GM19043 (cell line): Measurements from ENCODE around the gene GALNT9.
"Not testable (repeated sequence)": the region's sequence is repeated elsewhere in the genome, so short reads cannot be mapped to it uniquely, and the experiment has no call there.

Source experiments
- ATAC-seq: cut with Tn5 transposase; IDR thresholded peaks from one replicate; pipeline ENCODE4 v1.9.1; 2021; ENCODE audit warnings: low read depth; ENCODE audit not compliant: unreplicated experiment

Gene GALNT9

DNA sequence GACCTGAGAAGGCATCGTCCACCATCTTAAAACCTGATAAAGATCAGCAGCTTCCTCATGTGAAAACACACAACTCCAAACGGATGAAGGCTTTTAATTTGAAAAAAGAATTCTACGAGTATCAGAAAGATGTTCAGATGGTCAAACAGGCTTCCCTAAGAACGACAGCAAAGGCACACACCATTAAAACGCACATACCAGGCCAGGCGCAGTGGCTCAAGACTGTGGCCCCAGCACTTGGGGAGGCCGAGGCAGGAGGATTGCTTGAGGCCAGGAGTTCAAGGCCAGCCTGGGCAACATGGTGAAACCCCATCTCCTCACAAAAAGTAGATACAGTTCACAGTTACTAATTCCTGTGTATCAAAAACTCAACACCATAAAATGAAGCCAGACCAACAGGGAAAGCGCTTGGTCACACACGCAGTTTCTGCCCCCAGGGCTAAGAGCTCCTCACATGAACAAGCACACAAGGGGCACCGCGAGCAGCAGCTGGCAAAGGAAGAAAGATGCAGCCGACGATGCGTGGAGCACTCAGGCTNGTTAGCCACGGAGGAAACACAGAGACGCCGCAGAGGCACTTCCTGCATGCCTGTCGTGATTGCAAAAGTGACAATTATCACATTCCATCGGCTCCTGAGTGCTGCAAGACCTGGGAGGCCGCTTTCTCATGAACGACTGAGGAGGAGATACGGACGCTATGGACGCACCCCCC lies 107.1 kb downstream of the GALNT9 start:
- ATAC-seq: no peak

DNA sequence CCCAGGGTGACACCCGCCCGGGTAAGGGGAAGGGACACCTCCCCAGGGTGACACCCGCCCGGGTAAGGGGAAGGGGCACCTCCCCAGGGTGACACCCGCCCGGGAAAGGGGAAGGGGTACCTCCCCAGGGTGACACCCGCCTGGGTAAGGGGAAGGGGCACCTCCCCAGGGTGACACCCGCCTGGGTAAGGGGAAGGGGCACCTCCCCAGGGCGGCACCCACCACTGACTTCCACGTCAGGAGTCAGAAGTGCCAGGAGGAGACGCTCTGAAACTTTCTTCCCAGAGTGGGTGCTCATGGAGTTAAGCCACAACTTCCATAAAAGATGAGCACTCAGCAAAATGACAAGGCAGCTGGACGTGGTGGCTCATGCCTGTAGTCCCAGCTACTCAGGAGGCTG lies 109.6 kb downstream of the GALNT9 start:
- ATAC-seq: not testable (repeated sequence)

DNA sequence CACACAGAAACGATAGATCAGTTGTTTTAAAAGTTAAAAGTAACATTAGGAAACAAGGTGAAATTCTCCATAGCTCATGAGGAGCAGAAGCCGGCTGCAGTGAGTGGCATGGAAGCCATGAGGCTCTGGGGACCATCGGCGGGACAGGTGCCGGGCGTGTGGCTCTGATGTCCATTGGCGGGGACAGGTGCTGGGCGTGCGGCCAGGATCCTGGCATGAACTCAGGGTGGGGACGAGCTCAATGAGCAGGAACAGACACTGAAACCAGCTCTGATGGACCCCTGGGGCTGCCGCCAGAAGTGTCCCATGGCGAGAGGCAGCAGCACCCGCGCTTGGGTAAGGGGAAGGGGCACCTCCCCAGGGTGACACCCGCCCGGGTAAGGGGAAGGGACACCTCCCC lies 110.1 kb downstream of the GALNT9 start:
- no peak for ATAC-seq

DNA sequence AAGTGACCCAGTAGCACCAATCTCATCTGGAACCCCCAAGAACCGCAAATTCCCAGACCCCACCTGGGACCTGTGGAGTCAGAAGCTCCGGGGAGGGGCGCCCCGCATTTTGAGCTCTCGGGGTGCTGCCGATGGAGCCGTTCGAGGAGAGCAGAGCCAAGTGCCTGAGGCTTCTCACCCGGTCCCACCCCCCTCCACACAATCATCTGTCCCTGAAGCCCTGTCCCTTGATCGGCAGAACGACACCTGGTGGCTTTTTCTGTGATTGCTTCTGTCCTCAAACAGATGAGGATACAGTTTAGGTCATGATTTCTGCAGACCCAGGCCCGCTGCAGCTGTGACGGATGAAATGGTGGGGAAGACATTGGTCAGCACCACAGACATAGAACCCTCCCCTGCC lies 110.5 kb downstream of the GALNT9 start:
- no peak for ATAC-seq

DNA sequence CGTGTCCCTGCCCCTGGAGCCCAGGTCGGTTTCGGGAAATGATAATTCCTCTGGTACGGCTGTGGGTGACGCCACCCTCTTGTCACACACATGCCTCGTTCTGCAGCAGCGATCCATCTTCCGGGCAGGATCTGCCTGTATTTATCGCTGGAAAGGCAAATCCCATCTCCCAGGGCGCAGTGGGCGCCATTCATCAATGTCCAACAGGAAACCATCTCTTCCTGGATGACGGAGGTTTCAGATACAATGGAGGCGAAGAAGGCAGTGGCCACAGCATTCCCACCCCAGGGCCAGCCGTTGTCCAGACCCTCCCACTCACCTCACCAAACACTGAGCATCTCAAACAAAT lies 110.9 kb downstream of the GALNT9 start:
- no peak for ATAC-seq

DNA sequence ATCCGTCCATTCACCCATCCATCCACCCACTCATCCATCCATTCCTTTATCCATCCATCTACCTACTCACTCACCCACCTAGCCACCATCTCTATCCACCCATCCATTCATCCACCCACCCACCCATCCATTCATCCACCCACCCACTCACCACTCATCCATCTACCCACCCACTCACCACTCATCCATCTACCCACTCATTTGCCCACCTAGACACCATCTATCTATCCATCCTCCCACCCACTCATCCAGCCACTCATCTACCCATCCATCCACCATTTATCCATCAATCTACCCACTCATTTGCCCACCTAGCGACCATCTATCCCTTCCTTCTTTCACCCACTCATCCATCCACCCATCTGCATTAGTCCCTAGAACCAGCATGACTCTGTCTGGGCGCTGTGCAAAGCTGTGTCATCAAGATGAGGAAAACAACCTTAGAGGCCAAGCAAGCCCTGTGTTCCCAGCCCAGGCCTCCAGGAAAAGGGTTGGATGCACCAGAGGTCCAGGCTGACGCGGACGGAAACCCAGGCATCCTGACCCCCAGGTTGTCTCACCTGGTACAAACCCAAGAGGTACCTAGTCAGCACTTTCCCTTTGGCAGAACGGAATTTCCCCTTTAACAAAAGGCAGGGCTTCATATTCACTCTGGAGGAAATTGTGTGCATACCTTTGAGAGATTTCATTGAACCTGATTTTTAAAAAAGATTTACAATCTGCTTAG lies 111.4 kb downstream of the GALNT9 start:
- no peak for ATAC-seq

DNA sequence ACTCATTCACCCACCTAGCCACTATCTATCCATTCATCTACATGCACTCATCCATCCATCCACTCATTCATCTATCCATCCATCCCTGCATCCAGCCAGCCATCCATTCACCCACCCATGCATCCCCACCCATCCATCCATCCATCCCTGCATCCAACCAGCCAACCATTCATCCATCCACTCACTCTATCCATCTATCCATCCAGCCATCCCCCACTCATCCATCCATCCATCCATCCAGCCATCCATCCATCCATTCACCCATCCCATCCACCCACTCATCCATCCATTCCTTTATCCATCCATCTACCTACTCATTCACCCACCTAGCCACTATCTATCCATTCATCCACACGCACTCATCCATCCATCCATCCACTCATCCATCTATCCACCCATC lies 112.0 kb downstream of the GALNT9 start:
- ATAC-seq: no peak

DNA sequence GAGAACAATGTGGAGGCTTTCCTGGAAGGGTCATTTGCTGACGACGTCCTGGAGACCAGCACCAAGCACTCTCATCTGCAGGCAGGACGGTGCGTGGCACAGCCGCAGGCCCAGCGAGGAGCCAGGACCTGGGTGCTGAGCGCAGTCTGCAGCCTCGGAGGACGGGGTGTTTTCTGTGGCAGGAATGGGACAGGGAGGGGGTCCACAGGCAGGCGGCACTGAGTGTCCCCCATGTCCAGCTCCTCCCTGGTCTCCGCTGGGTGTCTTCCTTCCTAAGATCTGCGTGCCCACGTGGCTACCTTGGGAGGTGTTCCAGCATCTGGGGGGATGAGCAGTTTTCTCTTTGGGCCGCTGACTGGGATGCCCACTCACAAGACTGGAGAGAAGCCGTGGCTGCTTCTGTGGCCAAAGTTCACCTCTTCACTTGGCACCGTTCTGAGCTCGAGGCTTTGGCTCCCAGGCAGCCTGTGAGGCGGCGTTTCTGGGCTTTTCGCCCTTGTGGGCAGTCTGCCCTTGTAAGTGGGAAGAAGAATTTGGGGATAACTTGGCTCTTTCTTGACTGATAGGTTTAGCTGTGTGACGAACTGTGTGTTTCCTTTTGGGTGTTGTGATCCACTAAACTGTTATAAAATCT lies 112.9 kb downstream of the GALNT9 start:
- ATAC-seq: no peak

DNA sequence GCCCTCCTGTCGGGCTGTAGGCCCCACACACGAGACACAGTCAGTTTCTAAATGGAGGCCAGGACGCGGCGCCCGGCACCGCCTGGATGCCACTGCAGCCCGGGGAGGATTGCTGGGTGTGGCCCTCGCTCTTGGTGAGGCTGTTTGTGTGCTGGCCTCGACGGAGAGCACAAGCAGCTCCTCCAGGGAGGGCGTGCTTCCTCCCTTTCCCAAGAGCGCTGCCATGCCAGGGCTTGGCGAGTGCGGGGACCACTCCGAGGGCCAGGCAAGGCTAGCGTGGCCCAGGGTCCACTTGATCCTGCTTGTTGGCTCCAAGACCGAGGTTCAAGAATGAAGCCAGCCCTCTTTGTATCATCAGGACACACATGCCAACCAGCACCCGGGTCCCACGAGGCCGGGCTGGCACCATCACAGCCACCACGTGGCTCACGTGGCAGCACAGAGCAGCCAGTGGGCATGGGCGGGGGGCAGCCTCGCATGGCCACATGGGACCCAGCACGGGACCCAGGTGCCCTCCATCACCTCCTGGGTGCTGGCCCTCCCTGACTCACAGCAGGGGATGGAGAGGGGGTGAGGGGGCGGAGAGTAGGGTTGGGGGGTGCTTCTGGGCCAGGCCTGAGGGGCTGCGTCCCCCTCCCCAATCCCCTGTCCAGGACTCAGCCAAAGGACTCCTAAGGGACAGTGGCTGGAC lies 113.9 kb downstream of the GALNT9 start:
- no peak for ATAC-seq

DNA sequence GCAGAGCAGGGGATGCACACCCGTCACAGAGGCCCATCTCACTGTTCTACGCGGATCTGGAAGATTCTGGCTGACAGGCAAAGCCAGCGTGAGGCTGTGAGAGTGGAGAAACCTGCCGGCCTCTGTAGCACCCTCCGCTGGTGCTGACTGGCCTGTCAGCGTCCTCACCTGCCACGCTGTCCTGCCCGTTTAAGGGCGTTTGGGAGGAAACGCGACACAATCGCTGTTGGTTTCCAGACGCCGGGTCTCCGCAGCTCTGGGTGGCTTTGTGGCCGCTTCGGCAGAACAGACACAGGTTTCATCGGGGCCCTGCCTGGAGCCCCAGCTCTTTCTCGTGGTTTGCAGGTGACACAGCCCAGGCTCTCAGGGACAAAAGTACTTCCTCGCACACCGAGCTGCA lies 114.5 kb downstream of the GALNT9 start:
- no peak for ATAC-seq

DNA sequence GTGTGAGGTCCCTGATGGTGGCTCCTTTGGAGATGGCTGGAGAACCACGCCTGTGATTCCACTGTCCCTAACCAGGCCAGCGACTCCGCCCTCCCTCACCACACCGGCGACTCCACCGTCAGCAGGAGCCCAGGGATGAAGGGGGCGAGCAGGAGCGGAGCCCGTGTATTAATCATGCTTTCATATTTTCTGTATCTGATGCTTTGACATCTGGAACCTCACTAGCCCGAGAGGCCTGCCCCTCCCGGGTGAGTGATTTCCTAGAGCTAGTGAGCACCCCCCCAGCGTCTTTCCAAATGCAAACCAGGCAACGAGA lies 115.3 kb downstream of the GALNT9 start:
- no peak for ATAC-seq

DNA sequence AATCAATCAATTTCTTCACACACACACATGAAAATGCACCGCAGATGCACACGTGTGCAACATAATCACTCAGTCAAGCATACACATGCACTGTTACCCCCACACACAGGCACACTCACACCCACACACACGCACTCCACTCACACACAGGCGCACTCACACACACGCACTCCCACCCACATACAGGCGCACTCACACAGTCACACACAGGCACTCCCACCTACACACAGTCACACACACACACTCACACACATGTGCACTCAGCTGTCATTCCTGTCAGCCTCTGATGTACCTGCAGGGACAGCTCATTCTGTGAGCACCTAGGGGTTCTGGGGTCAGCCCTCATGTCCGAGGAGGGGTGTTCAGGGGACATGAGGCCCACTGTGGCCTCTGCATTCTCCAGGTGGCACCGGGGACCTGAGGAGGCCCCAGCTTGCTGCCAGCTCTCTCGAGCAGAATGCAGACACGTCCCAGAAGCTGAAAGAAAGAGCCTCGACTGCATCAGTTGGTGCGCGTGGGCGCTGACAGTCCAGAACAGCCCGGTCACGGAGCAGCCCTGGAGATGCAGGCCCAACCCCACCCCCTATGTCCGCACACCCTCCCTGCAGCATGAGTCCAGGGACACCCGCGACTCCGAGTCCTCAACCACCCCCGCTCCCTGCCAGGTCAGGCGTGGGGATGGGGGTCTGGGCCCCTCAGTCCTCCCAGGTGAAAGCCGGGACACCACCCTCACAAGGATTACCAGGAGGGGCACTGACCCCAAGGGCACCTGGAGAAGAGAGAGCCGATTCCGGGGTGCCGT lies 115.8 kb downstream of the GALNT9 start:
- no peak for ATAC-seq

DNA sequence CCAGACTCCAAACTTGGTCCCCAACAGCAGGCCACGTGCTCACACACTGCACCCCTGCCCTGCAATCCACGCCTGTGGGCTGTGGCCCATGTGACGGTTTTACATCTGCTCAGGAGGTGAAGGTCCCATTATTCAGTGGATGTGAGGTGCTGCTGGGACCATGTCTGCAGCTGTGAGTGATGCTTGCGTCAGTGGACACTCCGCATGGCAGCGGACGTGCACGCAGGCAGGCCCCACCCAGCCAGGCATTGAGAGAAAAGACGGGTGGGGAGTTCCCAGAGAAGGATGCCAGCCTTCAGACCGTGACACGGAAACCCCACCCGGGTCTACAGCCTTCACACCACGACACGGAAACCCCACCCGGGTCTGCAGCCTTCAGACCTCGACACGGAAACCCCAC lies 117.6 kb downstream of the GALNT9 start:
- no peak for ATAC-seq

DNA sequence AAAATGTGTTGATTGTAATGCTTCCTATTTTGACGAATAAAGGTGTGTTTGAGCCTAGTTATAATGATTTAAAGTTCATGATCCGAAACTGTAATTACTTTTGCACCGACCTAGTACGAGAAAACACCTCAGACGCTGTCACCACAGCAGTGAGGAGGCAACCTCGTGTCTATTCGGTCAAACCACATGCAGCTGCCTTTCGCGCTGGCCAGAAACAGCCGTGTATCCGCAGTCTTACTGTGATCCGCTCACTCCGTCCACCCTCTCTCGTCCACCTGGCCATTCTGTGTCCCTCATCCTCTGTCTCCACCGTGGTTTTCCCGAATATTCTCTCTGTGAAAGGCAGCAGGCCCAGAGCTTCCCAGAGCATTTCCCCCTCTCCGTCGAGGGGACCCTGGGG lies 118.1 kb downstream of the GALNT9 start:
- no peak for ATAC-seq

DNA sequence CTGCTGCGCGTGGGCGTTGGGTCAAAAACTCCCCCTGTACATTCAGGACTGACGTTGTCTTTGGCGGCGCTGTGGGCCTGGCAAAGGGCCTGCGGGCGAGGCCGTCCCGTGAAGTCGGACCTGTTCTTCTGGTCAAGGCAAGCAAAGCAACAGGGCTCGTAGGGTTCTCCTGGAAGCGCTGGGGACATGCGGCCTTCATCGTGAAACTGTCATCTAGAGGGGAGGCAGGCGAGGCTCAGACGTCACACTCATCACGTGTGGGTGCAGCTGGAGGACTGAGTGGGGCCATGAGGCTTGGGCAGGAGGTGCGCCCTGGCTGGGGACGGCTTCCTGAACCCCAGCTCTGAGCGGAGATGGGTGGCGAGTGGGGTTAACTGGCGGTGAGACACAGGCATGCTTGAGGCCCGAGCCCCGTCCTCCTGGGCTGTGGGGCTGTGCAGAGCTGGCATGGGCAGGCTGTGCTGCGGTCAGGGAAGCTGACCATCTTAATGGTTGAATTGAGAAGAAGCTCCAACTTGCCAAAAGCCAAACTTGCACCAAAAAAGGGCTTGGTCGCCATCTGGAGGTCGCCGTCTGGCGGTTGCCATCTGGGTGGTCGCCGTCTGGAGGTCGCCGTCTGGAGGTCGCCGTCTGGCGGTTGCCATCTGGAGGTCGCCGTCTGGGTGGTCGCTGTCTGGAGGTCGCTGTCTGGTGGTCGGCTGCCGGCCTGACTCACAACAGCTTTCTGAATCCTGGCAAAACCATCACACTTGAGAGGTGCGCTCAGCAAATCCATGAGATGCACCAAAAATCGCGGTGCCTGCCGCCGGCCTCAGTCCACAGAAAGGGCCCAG lies 119.0 kb downstream of the GALNT9 start:
- ATAC-seq: no peak

DNA sequence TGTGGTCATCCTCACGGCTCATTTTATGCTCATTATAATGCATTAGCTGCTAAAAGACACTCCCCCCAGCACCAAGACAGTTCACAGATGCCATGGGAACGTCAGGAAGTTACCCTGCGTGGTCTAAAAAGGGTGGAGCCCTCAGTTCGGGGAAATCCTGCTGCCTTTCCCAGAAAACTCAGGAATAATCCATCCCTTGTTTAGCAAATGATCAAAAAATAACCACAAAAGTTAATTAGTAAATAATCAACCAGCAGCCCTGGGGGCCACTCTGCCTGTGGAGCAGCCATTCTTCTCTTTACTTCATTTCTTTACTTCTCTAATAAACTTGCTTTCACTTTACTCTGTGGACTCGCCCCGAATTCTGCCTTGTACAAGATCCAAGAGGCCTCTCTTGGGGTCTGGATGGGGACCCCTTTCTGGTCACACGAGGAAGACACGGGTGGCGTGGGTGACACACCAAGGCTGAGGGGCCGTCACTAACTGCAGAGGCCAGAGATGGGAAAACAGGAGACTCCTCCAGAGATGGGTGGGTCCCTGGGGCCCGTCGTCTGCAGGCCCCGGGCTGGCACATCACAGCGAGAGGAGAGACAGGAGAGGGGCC lies 119.7 kb downstream of the GALNT9 start:
- ATAC-seq: no peak

DNA sequence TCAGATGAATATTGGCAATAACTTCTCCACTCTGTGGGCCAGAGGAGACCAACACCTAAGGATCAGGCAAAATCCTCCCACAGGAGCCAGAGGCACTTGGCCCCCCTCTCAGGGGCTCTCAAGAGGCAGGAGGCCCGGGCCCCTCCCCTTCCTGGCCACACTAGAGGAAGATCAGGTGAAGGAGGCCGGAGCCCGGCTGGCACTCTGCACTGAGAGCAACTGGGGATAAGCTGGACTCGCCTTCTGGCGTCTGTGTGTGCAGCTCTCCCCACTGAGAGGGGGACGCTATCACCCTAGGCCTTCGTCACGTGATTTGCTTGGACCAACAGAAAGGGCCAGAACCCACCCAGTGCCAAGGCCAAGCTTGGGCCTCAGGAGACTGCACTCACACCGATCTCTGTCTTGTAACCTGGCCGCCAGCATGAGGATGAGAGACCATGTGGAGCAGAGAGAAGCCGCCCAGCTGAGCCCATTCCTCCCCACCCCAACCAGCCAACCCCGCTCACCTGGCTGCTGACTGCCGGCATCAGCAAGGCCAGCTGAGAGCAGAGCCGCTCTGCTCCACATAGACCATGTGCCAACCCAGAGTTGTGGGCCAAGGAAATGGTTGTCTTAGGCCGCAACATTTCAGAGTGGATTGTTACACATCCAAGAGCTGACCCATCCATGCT lies 121.1 kb downstream of the GALNT9 start:
- ATAC-seq: no peak

DNA sequence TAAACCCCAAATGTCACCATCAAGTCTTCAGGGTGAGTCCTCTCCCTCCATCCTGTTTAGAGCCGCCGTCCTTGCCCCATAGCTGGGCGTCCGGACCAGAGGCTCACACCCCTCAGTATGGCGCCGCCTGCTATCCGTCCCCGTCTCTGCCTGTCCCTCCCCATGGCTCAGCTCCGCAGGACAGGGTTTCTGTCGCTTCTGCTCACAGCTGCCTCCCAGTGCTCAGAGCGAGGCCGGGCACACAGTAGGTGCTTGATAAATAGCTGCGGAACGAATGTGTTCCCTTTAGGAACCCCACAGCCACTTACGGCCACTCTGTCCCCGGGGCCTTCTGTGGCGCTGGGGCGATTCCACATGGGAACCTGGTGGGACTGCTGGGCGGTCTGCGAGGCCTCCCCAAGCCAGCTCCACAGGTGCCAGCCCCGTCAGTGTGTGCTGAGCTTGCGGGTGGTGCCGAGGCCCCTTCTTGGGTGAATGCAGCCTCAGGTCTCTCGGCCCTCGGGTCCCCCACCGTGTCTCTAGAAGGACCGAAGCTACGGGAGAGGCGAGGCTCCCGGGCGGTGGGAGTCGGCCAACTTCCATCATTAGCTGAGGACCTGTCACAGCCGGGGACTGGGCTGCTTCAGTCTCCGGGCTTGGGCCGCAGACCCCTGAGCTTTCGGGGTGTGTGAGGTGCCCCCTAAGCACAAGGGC lies 122.2 kb downstream of the GALNT9 start:
- ATAC-seq: no peak
